ENCODE measurements around the gene SPOCK1. TPM values are rescaled to one million over a fixed set of nuclear protein-coding genes. Genes with fewer than 3 reads are reported as not detected.

The SPOCK1 gene
- total RNA-seq, 1 donor: 54.8 TPM

DNA sequence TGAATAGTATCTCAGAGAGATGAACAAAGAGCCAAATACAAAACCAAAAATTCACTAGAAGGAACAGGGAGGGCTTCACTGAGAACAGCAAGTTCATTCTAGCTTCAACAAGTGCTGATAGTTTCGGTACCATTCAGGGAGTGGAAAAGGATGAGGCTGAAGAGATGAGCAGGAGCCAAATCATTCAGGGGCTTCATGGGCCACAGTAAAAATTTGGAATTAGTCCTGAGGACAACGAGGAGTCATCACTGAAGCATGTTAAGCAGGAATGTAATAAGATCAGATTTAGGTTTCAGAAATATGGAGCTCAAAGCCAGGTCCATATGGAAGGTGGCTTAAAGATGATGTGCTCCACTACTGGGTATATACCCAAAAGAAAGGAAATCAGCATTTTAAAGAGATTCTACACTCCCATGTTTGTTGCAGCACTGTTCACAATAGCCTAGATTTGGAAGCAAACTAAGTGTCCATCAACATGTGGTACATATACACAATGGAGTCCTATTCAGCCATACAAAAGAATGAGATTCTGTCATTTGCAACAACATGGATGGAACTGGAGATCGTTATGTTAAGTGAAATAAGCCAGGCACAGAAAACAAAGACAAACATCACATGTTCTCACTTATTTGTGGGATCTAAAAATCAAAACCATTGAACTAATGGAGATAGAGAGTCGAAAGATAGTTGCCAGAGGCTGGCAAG lies 36.2 kb downstream of the SPOCK1 start:
- H3K4me3 ChIP-seq (ENCODE audit: low read depth, low read length): no peak overlapping the region
- no peak for DNase-seq (ENCODE audit: low read depth)
- TF ChIP-seq, protein P1, sequence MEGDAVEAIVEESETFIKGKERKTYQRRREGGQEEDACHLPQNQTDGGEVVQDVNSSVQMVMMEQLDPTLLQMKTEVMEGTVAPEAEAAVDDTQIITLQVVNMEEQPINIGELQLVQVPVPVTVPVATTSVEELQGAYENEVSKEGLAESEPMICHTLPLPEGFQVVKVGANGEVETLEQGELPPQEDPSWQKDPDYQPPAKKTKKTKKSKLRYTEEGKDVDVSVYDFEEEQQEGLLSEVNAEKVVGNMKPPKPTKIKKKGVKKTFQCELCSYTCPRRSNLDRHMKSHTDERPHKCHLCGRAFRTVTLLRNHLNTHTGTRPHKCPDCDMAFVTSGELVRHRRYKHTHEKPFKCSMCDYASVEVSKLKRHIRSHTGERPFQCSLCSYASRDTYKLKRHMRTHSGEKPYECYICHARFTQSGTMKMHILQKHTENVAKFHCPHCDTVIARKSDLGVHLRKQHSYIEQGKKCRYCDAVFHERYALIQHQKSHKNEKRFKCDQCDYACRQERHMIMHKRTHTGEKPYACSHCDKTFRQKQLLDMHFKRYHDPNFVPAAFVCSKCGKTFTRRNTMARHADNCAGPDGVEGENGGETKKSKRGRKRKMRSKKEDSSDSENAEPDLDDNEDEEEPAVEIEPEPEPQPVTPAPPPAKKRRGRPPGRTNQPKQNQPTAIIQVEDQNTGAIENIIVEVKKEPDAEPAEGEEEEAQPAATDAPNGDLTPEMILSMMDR (IDR thresholded peaks at IDR 0.05; ENCODE audit: insufficient read depth, low read depth, low read length): no peak

DNA sequence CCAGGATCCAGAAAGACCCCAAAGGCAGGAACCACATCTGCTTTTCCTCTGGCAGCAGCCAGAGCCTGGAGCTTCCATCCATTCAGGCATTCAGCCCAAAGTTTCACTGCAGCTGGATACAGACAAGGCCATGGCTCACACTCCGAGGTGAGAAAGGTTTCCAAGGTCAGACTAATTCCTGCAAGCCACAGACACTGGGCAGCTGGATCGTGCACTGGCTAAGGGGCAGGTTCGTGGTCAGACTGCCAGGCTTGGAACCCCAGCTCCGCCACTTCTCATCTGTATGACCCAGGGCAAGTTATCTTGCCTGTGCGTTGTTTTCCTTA lies 36.9 kb downstream of the SPOCK1 start:
- TF ChIP-seq, protein P1 (IDR thresholded peaks at IDR 0.05; ENCODE audit: insufficient read depth, low read depth, low read length): no peak
- H3K4me3 ChIP-seq (ENCODE audit: low read depth, low read length): no peak overlapping the region
- no peak for DNase-seq (ENCODE audit: low read depth)

DNA sequence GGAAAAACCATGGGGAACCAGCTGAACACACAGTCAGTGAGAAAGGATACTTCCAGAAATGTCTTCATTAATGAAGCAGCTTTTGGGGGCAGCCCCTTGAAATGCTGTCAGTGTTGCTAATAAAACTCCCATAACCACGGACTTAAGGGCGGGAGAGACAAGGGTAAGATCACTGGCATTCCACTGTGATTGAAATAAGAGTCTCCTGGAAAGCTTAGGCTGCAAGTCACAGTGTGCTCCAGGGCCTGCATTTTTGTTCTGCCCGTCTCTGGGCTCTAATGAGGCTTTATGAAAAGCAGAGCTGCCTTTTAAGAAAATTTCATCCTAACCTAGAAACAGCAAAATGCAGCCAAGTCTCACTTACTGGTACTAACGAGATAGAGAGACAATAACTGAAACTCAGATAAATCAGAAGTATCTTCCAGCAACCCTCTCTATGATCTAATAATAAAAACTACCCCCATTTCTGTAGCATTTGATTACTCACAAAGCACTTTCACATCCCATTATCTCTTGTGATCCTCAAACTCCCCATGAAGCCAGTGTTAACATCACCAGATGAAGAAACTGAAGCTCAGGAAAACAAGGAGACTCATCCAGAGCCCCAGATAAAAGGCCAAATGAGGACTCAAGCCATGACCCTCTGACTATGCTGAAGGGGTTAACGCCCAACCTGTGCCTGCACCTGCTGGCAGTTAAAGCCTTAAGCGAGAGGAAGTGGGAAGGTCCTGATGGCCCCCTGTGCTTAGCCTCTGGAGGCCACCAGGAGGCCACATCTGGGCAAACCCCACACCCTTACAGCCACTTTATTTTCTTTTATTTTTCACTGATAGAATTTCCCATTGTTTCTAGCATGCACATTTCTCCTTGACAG lies 37.5 kb downstream of the SPOCK1 start:
- no peak overlapping the region for H3K4me3 ChIP-seq (ENCODE audit: low read depth, low read length)
- DNase-seq (ENCODE audit: low read depth): no peak
- TF ChIP-seq, protein P1 (IDR thresholded peaks at IDR 0.05; ENCODE audit: insufficient read depth, low read depth, low read length): no peak

DNA sequence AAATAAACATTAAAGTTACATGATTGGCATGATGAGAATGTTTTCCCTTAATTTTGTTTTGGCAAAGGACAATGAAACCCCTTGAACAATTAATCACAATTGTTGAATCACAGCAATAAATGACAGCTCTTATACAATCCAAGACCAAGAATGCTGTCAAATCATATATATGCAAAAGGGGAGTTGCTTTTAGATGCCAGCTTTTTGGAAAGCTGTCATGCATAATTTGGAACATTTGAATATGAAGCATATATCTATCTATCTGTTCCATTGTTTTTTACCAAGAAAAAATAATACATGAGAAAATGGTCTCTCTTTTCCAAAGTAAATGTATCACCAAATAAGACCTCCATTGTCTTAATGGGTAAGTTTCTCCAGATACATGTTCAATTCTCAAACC lies 44.5 kb downstream of the SPOCK1 start:
- no peak for DNase-seq (ENCODE audit: low read depth)
- H3K4me3 ChIP-seq (ENCODE audit: low read depth, low read length): no peak overlapping the region
- TF ChIP-seq, protein P1 (IDR thresholded peaks at IDR 0.05; ENCODE audit: insufficient read depth, low read depth, low read length): no peak

DNA sequence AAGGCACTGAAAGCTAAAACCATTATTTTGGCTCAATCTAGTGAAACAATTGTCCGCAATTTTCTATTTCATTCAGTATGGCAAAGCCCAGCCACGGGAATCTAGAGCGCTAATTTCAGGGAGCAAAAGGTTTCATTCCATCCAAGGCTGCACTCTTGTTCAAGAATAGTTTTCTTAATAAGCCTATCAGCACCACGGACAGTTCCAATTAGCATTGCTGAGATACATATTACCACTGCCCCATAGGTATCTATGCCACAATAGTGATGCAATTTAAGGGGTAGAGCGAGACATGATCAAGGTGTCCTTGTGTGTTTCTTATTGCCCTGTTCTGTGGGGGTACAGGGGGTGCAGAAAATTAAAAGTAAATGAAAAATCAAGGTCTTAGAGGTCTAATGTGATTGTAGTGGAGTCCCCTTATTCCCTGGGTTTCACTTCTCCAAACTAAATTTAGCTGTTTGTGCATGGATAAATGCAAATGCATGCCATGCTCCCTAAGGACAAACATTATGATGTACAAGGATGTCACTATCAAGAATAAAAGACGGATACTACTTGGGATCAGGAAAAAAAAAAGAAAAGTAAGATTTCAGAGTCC lies 45.5 kb downstream of the SPOCK1 start:
- H3K4me3 ChIP-seq (ENCODE audit: low read depth, low read length): no peak overlapping the region
- DNase-seq (ENCODE audit: low read depth): peak; percentile 63
- TF ChIP-seq, protein P1 (IDR thresholded peaks at IDR 0.05; ENCODE audit: insufficient read depth, low read depth, low read length): no peak

DNA sequence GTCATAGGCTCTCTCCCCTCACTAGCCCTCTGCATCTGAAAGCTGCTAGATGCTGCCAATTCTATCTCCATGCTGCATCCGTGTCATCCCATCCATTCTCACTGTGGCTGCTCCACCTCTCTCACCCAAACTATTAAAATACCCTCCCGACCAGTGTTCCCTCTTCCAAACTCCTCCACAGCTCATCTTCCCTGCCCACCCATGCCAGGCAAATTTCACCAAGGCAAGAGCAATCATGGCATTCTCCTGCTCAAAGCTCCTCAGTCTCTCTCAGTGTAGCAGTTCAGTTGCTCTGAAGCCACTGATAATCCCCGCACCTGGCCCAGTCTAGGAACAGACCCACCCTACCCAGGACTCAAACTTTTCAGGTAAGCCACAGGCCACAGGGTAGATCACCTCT lies 48.4 kb downstream of the SPOCK1 start:
- DNase-seq (ENCODE audit: low read depth): no peak
- TF ChIP-seq, protein P1 (IDR thresholded peaks at IDR 0.05; ENCODE audit: insufficient read depth, low read depth, low read length): no peak
- H3K4me3 ChIP-seq (ENCODE audit: low read depth, low read length): no peak overlapping the region

All from fibroblast of villous mesenchyme (primary cell).